MCF 10A (cell line): Measurements from ENCODE around the gene LYSMD3. TPM values are rescaled to one million over a fixed set of nuclear protein-coding genes. Genes with fewer than 3 reads are reported as not detected.
A peak's percentile ranks its signal among the peaks of the same experiment; 100 is the strongest.

Experiments used
- BruUV-seq: library from RNA; stranded (reverse); fragments of 400-500 nt; replicated peaks from 2 replicates; lab custom pipeline; 2021; lab: Mats Ljungman, UMichigan
- CTCF ChIA-PET: fragments of 300-600 bp; sonication (Branson Sonifier 250); formaldehyde crosslinking; extraction: SDS; loops from one replicate; lab custom pipeline; 2021; ENCODE audit warnings: antibody characterized with exemption, inconsistent platforms; lab: Yijun Ruan, JAX
- POLR2A ChIA-PET: fragments of 300-600, 350-650 bp; sonication (Branson Sonifier 250); formaldehyde crosslinking; extraction: SDS; loops from one replicate; lab custom pipeline; 2020; ENCODE audit warnings: antibody characterized with exemption, inconsistent platforms; lab: Yijun Ruan, JAX
- DNase-seq: peaks from one replicate; pipeline ENCODE4 v3.0.0-alpha.2; 2018; ENCODE audit not compliant: unreplicated experiment
- H3K27ac Mint-ChIP-seq: one replicate; pipeline ENCODE4 v1.8.0; 2022; ENCODE audit warnings: mild to moderate bottlenecking, low read depth, mixed read lengths; ENCODE audit not compliant: unreplicated experiment
- H3K27me3 Mint-ChIP-seq: one replicate; pipeline ENCODE4 v1.8.0; 2022; ENCODE audit warnings: mixed read lengths; ENCODE audit not compliant: insufficient read depth, unreplicated experiment
- H3K36me3 Mint-ChIP-seq: one replicate; pipeline ENCODE4 v1.8.0; 2022; ENCODE audit warnings: mild to moderate bottlenecking, moderate library complexity, mixed read lengths; ENCODE audit not compliant: insufficient read depth, unreplicated experiment
- H3K4me1 Mint-ChIP-seq: one replicate; pipeline ENCODE4 v1.8.0; 2022; ENCODE audit warnings: mixed read lengths; ENCODE audit not compliant: insufficient read depth, unreplicated experiment
- H3K4me3 Mint-ChIP-seq: one replicate; pipeline ENCODE4 v1.8.0; 2022; ENCODE audit warnings: mild to moderate bottlenecking, moderate library complexity, mixed read lengths; ENCODE audit not compliant: unreplicated experiment
- H3K9me3 Mint-ChIP-seq: one replicate; pipeline ENCODE4 v1.8.0; 2022; ENCODE audit warnings: mixed read lengths; ENCODE audit not compliant: unreplicated experiment
- CTCF ChIP-seq: fragments of 200-600 bp; IDR thresholded peaks from one replicate; pipeline ENCODE4 v1.8.0; 2022; ENCODE audit warnings: antibody characterized with exemption, mild to moderate bottlenecking; ENCODE audit not compliant: unreplicated experiment
- intact Hi-C: fragments of 100-400 bp; cut with micrococcal nuclease; formaldehyde crosslinking; loops from 2 replicates; pipeline ENCODE4 v1.14.1; 2022
- total RNA-seq: library from RNA; stranded (reverse); gene quantifications from 2 replicates; pipeline ENCODE4 v1.2.3, GENCODE V29; 2022

The LYSMD3 gene
- total RNA-seq, 1 experiment from 2014 or later = 27.4 TPM

- Mint-ChIP-seq H3K27ac (no peak overlapping the region), H3K36me3 (peaks cover 75% of the 10 kb centered on the region), H3K4me3 (no peak overlapping the region), H3K27me3 (no peaks in the 10 kb centered on the region), H3K4me1 (peaks cover 14% of the 10 kb centered on the region), H3K9me3 (no peaks in the 10 kb centered on the region)
- CTCF ChIA-PET = interaction anchor here (0.6 to 1.5 kb wide), 3 partner anchors 11 to 96 kb away, joined by 3 to 4 read pairs (median 4); no protein-coding TSS in a partner anchor
- TF ChIP-seq CTCF = no peak
- no peak for DNase-seq
- BruUV-seq = no TSS peak
- POLR2A ChIA-PET = interaction anchor here (0.7 to 2.4 kb wide), 3 partner anchors 10 to 92 kb away, joined by 5 to 10 read pairs (median 10); partner anchors contain the start of genes LYSMD3, MBLAC2 and POLR3G
- intact Hi-C loops = no loop called here
Observed at GRCh38 chr5:90519081-90519480, 10.3 kb downstream of the LYSMD3 start.

- H3K27me3 Mint-ChIP-seq = no peaks in the 10 kb centered on the region
- H3K4me1 Mint-ChIP-seq = peaks cover 14% of the 10 kb centered on the region
- intact Hi-C loops = no loop called here
- no peak overlapping the region for H3K4me3 Mint-ChIP-seq
- ChIA-PET CTCF (interaction anchor here (0.6 to 1.3 kb wide), 2 partner anchors 12 to 96 kb away, joined by 3 to 4 read pairs; no protein-coding TSS in a partner anchor), POLR2A (interaction anchor here (1.8 to 2.4 kb wide), 2 partner anchors 10 to 43 kb away, joined by 10 read pairs; partner anchors contain the start of genes LYSMD3, MBLAC2 and POLR3G)
- BruUV-seq = TSS peak; percentile 2
- H3K36me3 Mint-ChIP-seq = peaks cover 71% of the 10 kb centered on the region
- DNase-seq = peak; percentile 7
- no peak for TF ChIP-seq CTCF
- H3K27ac Mint-ChIP-seq = no peak overlapping the region
- no peaks in the 10 kb centered on the region for H3K9me3 Mint-ChIP-seq
Observed at GRCh38 chr5:90518661-90519060, 10.7 kb downstream of the LYSMD3 start.

DNA sequence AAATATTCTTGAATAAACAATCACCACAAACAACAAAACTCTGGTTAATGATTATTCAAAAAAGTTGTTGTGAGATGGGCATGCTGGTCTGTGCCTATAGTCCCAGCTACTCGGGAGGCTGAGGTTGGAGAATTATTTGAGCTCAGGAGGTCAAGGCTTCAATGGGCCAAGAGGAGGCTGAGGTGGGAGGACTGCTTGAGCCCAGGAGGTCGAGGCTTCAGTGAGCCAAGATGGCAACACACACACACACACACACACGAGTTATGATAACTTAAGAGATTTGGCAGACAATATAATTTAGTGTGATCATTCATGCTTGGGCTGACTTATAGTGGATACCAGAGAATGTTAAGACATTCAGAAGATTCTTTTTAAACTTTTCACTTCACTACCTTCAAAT is 14.9 kb downstream of the LYSMD3 start:
- peaks cover 39% of the 10 kb centered on the region for H3K36me3 Mint-ChIP-seq
- no TSS peak for BruUV-seq
- ChIA-PET POLR2A (interaction anchor here (0.8 to 0.9 kb wide), 2 partner anchors 14 to 382 kb away, joined by 3 read pairs; no protein-coding TSS in a partner anchor), CTCF (no interaction called here)
- H3K4me3 Mint-ChIP-seq = no peak overlapping the region
- H3K27me3 Mint-ChIP-seq = no peaks in the 10 kb centered on the region
- H3K27ac Mint-ChIP-seq = no peak overlapping the region
- TF ChIP-seq CTCF = no peak
- peaks cover 9% of the 10 kb centered on the region for H3K4me1 Mint-ChIP-seq
- DNase-seq = no peak
- H3K9me3 Mint-ChIP-seq = no peaks in the 10 kb centered on the region
- intact Hi-C loops = no loop called here

DNA sequence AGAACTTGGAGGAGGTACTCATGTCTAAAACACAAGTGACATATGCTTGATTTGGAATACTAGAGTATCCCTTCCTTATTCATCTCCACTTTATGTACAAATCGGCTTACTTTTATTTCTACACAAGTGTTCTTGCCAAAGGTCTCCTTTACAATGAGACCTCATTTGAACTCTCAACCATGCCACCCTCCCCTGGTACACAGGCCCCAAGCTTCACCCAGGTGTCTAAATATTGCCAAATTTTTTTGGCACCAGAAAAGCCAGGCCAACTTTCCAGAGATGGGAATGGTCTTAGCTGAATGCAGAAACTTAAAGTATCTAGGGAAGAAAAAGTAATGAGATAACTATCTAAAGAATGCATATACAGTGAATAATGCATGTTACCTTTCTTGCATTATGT is 18.9 kb downstream of the LYSMD3 start:
- no peak overlapping the region for H3K4me3 Mint-ChIP-seq
- no peaks in the 10 kb centered on the region for H3K4me1 Mint-ChIP-seq
- peaks cover 19% of the 10 kb centered on the region for H3K36me3 Mint-ChIP-seq
- POLR2A ChIA-PET = interaction anchor here (1.3 kb wide), 1 partner anchor 17 kb away, joined by 3 read pairs; no protein-coding TSS in a partner anchor
- no peak for DNase-seq
- no peaks in the 10 kb centered on the region for H3K9me3 Mint-ChIP-seq
- no peak overlapping the region for H3K27ac Mint-ChIP-seq
- BruUV-seq = no TSS peak
- H3K27me3 Mint-ChIP-seq = no peaks in the 10 kb centered on the region
- no peak for TF ChIP-seq CTCF
- CTCF ChIA-PET = interaction anchor here (0.6 kb wide), 1 partner anchor 351 kb away, joined by 6 read pairs; no protein-coding TSS in a partner anchor
- intact Hi-C loops = no loop called here
